Hepatocyte (in vitro differentiated cells): ENCODE measurements around the gene OAF.

Source experiments
- EZH2 ChIP-seq: fragments of 200-600 bp; sonication (generic); IDR thresholded peaks from 2 replicates; pipeline ENCODE4 v1.6.1; 2016; ENCODE audit warnings: antibody characterized with exemption, mild to moderate bottlenecking, borderline replicate concordance
- EZH2phosphoT487 ChIP-seq: fragments of 200-600 bp; sonication (generic); IDR thresholded peaks from one replicate; pipeline ENCODE4 v1.6.1; 2018; ENCODE audit warnings: antibody characterized with exemption, mild to moderate bottlenecking, low read depth, moderate library complexity; ENCODE audit not compliant: unreplicated experiment, severe bottlenecking
- TF ChIP-seq, protein P1 (sequence below): fragments of 200-600 bp; sonication (generic); IDR thresholded peaks from 2 replicates; pipeline ENCODE4 v1.5.1; 2016; ENCODE audit warnings: antibody characterized with exemption, mild to moderate bottlenecking; ENCODE audit not compliant: poor library complexity

DNA sequence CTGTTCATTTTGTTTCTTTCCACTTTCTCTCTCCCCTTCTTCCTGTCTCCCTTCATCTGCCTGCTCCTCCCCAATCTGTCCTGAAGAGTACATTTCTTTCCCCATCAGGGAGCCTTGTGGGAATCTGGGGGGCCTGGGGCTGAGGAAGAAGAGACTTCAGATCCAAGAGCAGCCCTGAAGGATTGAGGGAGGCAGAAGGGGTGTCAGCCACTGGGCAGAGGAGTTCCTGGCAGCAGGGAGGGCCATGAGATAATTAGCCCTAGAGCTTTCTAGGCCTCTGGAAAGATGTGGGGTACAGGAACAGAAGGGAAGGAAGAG is 24.4 kb upstream of the OAF start:
- TF ChIP-seq, protein P1, sequence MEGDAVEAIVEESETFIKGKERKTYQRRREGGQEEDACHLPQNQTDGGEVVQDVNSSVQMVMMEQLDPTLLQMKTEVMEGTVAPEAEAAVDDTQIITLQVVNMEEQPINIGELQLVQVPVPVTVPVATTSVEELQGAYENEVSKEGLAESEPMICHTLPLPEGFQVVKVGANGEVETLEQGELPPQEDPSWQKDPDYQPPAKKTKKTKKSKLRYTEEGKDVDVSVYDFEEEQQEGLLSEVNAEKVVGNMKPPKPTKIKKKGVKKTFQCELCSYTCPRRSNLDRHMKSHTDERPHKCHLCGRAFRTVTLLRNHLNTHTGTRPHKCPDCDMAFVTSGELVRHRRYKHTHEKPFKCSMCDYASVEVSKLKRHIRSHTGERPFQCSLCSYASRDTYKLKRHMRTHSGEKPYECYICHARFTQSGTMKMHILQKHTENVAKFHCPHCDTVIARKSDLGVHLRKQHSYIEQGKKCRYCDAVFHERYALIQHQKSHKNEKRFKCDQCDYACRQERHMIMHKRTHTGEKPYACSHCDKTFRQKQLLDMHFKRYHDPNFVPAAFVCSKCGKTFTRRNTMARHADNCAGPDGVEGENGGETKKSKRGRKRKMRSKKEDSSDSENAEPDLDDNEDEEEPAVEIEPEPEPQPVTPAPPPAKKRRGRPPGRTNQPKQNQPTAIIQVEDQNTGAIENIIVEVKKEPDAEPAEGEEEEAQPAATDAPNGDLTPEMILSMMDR = no peak
- TF ChIP-seq EZH2 = no peak
- no peak for TF ChIP-seq EZH2phosphoT487
